Mesodermal cell (in vitro differentiated cells): ENCODE measurements around the gene KIRREL3.

Experiments
- H3K27ac ChIP-seq: 2 replicates; pipeline ENCODE4 v1.7.0; 2013; ENCODE audit warnings: mild to moderate bottlenecking, low read depth, low read length, moderate library complexity; ENCODE audit not compliant: severe bottlenecking
- H3K36me3 ChIP-seq: 2 replicates; pipeline ENCODE4 v1.7.1; 2013; ENCODE audit warnings: mild to moderate bottlenecking, low read length, moderate library complexity; ENCODE audit not compliant: control insufficient read depth, insufficient read depth
- H3K4me1 ChIP-seq: one replicate; pipeline ENCODE4 v1.7.1; 2013; ENCODE audit warnings: mild to moderate bottlenecking, low read length; ENCODE audit not compliant: insufficient read depth, control insufficient read depth, poor library complexity, severe bottlenecking
- H3K4me3 ChIP-seq: 2 replicates; pipeline ENCODE4 v1.7.0; 2013; ENCODE audit warnings: low read length, control low read depth, mild to moderate bottlenecking; ENCODE audit not compliant: insufficient read depth, poor library complexity, severe bottlenecking; ENCODE audit errors: extremely low read depth
- H3K9me3 ChIP-seq: 2 replicates; pipeline ENCODE4 v1.7.1; 2013; ENCODE audit warnings: mild to moderate bottlenecking, low read length, moderate library complexity; ENCODE audit not compliant: control insufficient read depth
- WGBS, 2 experiments: methylation state at CpG; one replicate each; pipeline ENCODE4 v1.1.5; 2013; ENCODE audit warnings: missing lambda C conversion rate in 2 of 2; ENCODE audit not compliant: insufficient coverage in 2 of 2; 5-methylcytosine and 5-hydroxymethylcytosine counted together

KIRREL3 gene

GRCh38 chr11:126815111-126815510 is 185.5 kb downstream of the KIRREL3 start:
- H3K27ac ChIP-seq: no peak overlapping the region
- WGBS, 2 experiments: 25 to 63% methylated on average over 1 to 2 of the region's 4 CpGs
- no peaks in the 10 kb centered on the region for H3K9me3 ChIP-seq
- no peaks in the 10 kb centered on the region for H3K36me3 ChIP-seq
- H3K4me3 ChIP-seq: no peak overlapping the region
- peaks cover 22% of the 10 kb centered on the region for H3K4me1 ChIP-seq

DNA sequence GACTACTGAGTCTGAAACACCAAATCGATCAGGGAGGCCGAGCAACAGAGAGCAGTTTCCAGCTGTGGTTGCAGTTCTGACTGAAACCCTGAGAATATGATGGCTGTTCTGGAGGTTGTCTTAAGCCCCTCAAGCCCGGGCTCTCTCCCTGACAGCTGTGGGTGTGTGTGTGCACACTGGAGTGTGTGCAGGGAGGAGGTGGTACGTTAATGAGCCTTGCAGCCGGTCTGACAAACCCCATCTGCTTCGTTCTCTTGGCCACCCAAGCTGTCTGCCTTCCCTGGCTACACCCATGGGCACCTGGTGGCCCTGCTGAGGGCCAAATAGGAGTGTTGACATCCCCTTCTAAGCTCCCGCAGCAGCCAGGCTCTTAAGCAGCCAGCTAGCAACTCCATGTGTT is 189.8 kb downstream of the KIRREL3 start:
- no peaks in the 10 kb centered on the region for H3K9me3 ChIP-seq
- H3K36me3 ChIP-seq: no peaks in the 10 kb centered on the region
- no peaks in the 10 kb centered on the region for H3K4me1 ChIP-seq
- H3K27ac ChIP-seq: no peak overlapping the region
- 87 to 89% methylated on average over 4 to 6 of the region's 7 CpGs for WGBS, 2 experiments
- H3K4me3 ChIP-seq: no peak overlapping the region

- Histone ChIP-seq H3K36me3 (no peaks in the 10 kb centered on the region), H3K4me1 (no peaks in the 10 kb centered on the region), H3K9me3 (no peaks in the 10 kb centered on the region), H3K4me3 (no peak overlapping the region), H3K27ac (no peak overlapping the region)
- 81 to 82% methylated on average over 3 to 4 of the region's 6 CpGs for WGBS, 2 experiments
Observed at GRCh38 chr11:126809514-126810289, 190.9 kb downstream of the KIRREL3 start.

DNA sequence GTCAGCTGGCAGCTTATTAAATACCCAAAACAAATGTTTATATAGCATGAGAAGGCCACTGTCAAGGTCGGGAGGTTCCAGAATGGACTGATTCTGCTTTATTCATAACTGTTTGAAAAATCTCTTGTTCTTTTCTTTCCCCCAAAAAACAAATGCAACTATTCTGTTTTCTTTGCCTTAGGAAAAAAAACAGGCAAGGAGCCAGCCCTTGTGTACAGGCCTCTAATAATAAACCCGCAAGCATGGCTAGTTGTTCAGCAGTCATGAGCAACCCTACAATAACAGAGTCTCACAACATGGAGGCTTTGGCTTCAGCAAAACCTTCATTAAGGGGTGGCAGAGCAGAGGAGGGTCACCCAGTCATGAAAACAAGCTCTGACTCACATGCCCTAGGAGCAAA is 191.7 kb downstream of the KIRREL3 start:
- WGBS, 2 experiments: 86 to 100% methylated on average over 1 of the region's 2 CpGs
- Histone ChIP-seq H3K27ac (no peak overlapping the region), H3K36me3 (no peaks in the 10 kb centered on the region), H3K4me1 (no peaks in the 10 kb centered on the region), H3K4me3 (no peak overlapping the region), H3K9me3 (no peaks in the 10 kb centered on the region)

GRCh38 chr11:126808296-126808695 is 192.3 kb downstream of the KIRREL3 start:
- Histone ChIP-seq H3K4me1 (no peaks in the 10 kb centered on the region), H3K36me3 (no peaks in the 10 kb centered on the region), H3K27ac (no peak overlapping the region), H3K9me3 (no peaks in the 10 kb centered on the region), H3K4me3 (no peak overlapping the region)
- no CpG with 5 or more reads among the region's 2 CpGs for WGBS, 2 experiments

GRCh38 chr11:126805870-126806269 is 194.7 kb downstream of the KIRREL3 start:
- Histone ChIP-seq H3K27ac (no peak overlapping the region), H3K4me1 (no peaks in the 10 kb centered on the region), H3K36me3 (no peaks in the 10 kb centered on the region), H3K9me3 (no peaks in the 10 kb centered on the region), H3K4me3 (no peak overlapping the region)
- WGBS, 2 experiments: 81 to 88% methylated on average over 3 of the region's 3 CpGs

GRCh38 chr11:126804363-126804762 is 196.2 kb downstream of the KIRREL3 start:
- H3K4me3 ChIP-seq: no peak overlapping the region
- no peaks in the 10 kb centered on the region for H3K9me3 ChIP-seq
- WGBS, 2 experiments: 88% methylated on average over 1 of the region's 2 CpGs; no CpG with 5 or more reads in 1 of the 2 experiments
- no peaks in the 10 kb centered on the region for H3K4me1 ChIP-seq
- H3K36me3 ChIP-seq: no peaks in the 10 kb centered on the region
- no peak overlapping the region for H3K27ac ChIP-seq

DNA sequence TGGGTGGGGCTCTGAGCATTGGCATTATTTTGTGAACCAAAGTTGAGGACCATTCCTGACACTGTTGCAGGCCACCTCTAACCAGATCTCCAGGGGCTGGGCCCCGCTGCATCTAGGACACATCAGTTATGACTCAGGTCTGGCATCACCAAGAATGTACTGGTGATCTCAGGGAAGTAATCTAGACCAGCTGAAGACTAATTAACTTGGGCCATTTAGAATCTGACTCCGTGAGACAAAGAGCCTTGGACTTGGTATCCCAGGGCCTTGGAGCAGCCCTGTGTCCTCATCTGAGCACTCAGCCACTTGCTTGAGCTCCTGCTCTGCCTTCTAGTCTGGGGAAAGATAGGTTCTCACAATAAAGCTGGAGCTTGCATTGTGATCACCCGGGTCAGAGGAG is 200.6 kb downstream of the KIRREL3 start:
- no peaks in the 10 kb centered on the region for H3K9me3 ChIP-seq
- no peak overlapping the region for H3K4me3 ChIP-seq
- 81 to 85% methylated on average over 3 of the region's 3 CpGs for WGBS, 2 experiments
- peaks cover 3% of the 10 kb centered on the region for H3K4me1 ChIP-seq
- no peaks in the 10 kb centered on the region for H3K36me3 ChIP-seq
- H3K27ac ChIP-seq: no peak overlapping the region

DNA sequence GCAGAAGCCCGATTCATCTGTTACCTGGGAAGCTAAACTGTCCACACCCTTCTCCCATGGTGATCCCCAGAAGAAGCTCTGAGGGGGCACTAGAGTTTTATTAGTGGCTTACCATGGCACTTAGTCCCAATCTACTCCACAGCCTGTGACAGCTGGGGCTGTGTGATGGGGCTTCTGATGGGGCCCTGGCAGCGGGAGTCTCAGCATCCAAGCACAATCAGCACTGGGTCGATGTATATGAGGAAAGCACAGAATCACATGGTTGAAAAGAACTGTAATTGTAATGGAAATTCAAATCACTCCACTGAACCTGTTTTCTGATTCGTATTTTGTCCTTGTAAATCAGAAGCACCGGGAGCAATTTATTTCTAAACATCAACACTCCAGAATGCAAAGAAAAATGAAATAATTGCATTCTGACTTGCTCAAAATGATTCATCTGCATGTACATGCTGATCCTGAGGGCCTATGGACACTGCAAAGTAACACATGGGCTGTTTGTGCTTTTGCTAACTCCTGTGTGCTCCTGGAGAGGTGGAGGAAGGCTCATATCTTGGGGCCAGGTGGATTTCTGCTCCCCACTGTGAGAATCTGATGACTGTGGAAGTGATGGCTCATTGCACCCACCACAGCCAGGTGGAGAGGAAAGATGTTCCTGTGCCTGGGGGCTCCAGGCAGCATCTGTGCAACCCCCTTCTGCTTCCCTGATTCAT is 203.0 kb downstream of the KIRREL3 start:
- 66 to 90% methylated on average over 2 to 5 of the region's 5 CpGs for WGBS, 2 experiments

GRCh38 chr11:126793596-126793995 is 207.0 kb downstream of the KIRREL3 start:
- H3K9me3 ChIP-seq: no peaks in the 10 kb centered on the region
- WGBS, 2 experiments: 86 to 98% methylated on average over 3 to 6 of the region's 6 CpGs

More for the DNA sequence above, 203.0 kb downstream of the KIRREL3 start:
- H3K4me3 ChIP-seq: no peak overlapping the region
- no peaks in the 10 kb centered on the region for H3K9me3 ChIP-seq
- no peaks in the 10 kb centered on the region for H3K36me3 ChIP-seq
- peaks cover 3% of the 10 kb centered on the region for H3K4me1 ChIP-seq
- no peak overlapping the region for H3K27ac ChIP-seq

GRCh38 chr11:126791991-126792390 is 208.6 kb downstream of the KIRREL3 start:
- Histone ChIP-seq H3K4me3 (no peak overlapping the region), H3K4me1 (peaks cover 3% of the 10 kb centered on the region), H3K36me3 (no peaks in the 10 kb centered on the region), H3K9me3 (no peaks in the 10 kb centered on the region), H3K27ac (no peak overlapping the region)
- WGBS, 2 experiments: 95 to 100% methylated on average over 3 to 4 of the region's 7 CpGs

More at GRCh38 chr11:126793596-126793995, 207.0 kb downstream of the KIRREL3 start:
- Histone ChIP-seq H3K4me3 (no peak overlapping the region), H3K27ac (no peak overlapping the region), H3K36me3 (no peaks in the 10 kb centered on the region), H3K4me1 (peaks cover 3% of the 10 kb centered on the region)
